Neural progenitor cell (in vitro differentiated cells): ENCODE data around the gene SERP2. TPM values are rescaled to one million over a fixed set of nuclear protein-coding genes. Genes with fewer than 3 reads are reported as not detected.

Experiments
- DNase-seq: peaks from one replicate; pipeline ENCODE4 v3.0.0-alpha.2; 2016; ENCODE audit warnings: low spot score
- H2AFZ ChIP-seq: fragments of 200-600 bp; sonication (generic); replicated peaks from 2 replicates; pipeline ENCODE4 v1.6.1; 2016; ENCODE audit warnings: antibody characterized with exemption
- H3F3A ChIP-seq: fragments of 200-600 bp; sonication (generic); 2 replicates; pipeline ENCODE4 v1.6.1; 2016; ENCODE audit warnings: antibody characterized with exemption, low read depth
- H3K27ac ChIP-seq: fragments of 200-600 bp; sonication (generic); 2 replicates; pipeline ENCODE4 v1.5.1; 2016; ENCODE audit warnings: mild to moderate bottlenecking
- H3K27me3 ChIP-seq: fragments of 200-600 bp; sonication (generic); 2 replicates; pipeline ENCODE4 v1.6.1; 2016; ENCODE audit warnings: mild to moderate bottlenecking, moderate library complexity
- H3K36me3 ChIP-seq: fragments of 200-600 bp; sonication (generic); 2 replicates; pipeline ENCODE4 v1.5.1; 2016
- H3K4me1 ChIP-seq: fragments of 200-600 bp; sonication (generic); 2 replicates; pipeline ENCODE4 v1.6.1; 2016; ENCODE audit warnings: mixed run types
- H3K4me2 ChIP-seq: fragments of 200-600 bp; sonication (generic); 2 replicates; pipeline ENCODE4 v1.6.1; 2016
- H3K4me3 ChIP-seq: fragments of 200-600 bp; sonication (generic); 2 replicates; pipeline ENCODE4 v1.5.1; 2016
- H3K79me2 ChIP-seq: fragments of 200-600 bp; sonication (generic); 2 replicates; pipeline ENCODE4 v1.6.1; 2016; ENCODE audit warnings: low read depth
- H3K9ac ChIP-seq: fragments of 200-600 bp; sonication (generic); 2 replicates; pipeline ENCODE4 v1.6.1; 2016
- H3K9me3 ChIP-seq: fragments of 200-600 bp; sonication (generic); 2 replicates; pipeline ENCODE4 v1.5.1; 2016; ENCODE audit warnings: low read depth
- H4K20me1 ChIP-seq: fragments of 200-600 bp; sonication (generic); 2 replicates; pipeline ENCODE4 v1.6.1; 2016; ENCODE audit warnings: low read depth
- H3K27ac Mint-ChIP-seq: 3 replicates; pipeline ENCODE4 v1.8.0; 2021; ENCODE audit warnings: mixed read lengths
- H3K27me3 Mint-ChIP-seq: 2 replicates; pipeline ENCODE4 v1.8.0; 2022; ENCODE audit warnings: low read depth, mild to moderate bottlenecking, inconsistent platforms, moderate library complexity, mixed read lengths; ENCODE audit not compliant: insufficient read depth
- H3K36me3 Mint-ChIP-seq: 3 replicates; pipeline ENCODE4 v1.8.0; 2021; ENCODE audit warnings: mixed read lengths
- H3K4me1 Mint-ChIP-seq: 3 replicates; pipeline ENCODE4 v1.8.0; 2021; ENCODE audit warnings: mixed read lengths
- H3K4me3 Mint-ChIP-seq: 3 replicates; pipeline ENCODE4 v1.8.0; 2021; ENCODE audit warnings: mild to moderate bottlenecking, moderate library complexity, mixed read lengths
- H3K9me3 Mint-ChIP-seq: 3 replicates; pipeline ENCODE4 v1.8.0; 2020; ENCODE audit warnings: mixed read lengths
- CTCF ChIP-seq: fragments of 200-600 bp; sonication (generic); IDR thresholded peaks from 2 replicates; pipeline ENCODE4 v1.5.1; 2017; ENCODE audit warnings: antibody characterized with exemption, mild to moderate bottlenecking
- EZH2 ChIP-seq: fragments of 200-600 bp; sonication (generic); IDR thresholded peaks from 2 replicates; pipeline ENCODE4 v1.6.1; 2017; ENCODE audit warnings: antibody characterized with exemption, mild to moderate bottlenecking, moderate library complexity
- EZH2phosphoT487 ChIP-seq: fragments of 200-600 bp; sonication (generic); IDR thresholded peaks from 2 replicates; pipeline ENCODE4 v1.6.1; 2017; ENCODE audit warnings: antibody characterized with exemption
- total RNA-seq: library from RNA; depleted of rRNA; stranded (reverse); fragments of >200 nt; gene quantifications from 2 replicates; pipeline ENCODE4 v1.2.3, GENCODE V29; 2015; ENCODE audit warnings: low replicate concordance

The SERP2 gene
- total RNA-seq, 1 donor from 2014 or later: 8.1 TPM

- no peak for DNase-seq
- Histone ChIP-seq H3K4me1 (peaks cover 43% of the 10 kb centered on the region), H3K9me3 (no peaks in the 10 kb centered on the region), H4K20me1 (no peaks in the 10 kb centered on the region), H3K9ac (no peak overlapping the region), H3K27ac (no peak overlapping the region), H3K79me2 (no peaks in the 10 kb centered on the region), H3K4me2 (no peak overlapping the region), H3K4me3 (no peak overlapping the region), H2AFZ (no peak overlapping the region), H3K36me3 (no peaks in the 10 kb centered on the region), H3F3A (peaks cover 28% of the 10 kb centered on the region), H3K27me3 (no peaks in the 10 kb centered on the region)
- H3K27ac Mint-ChIP-seq: peak overlapping the region; percentile 96
- H3K4me1 Mint-ChIP-seq: peaks cover 86% of the 10 kb centered on the region
- H3K27me3 Mint-ChIP-seq: peaks cover 10% of the 10 kb centered on the region
- H3K36me3 Mint-ChIP-seq: no peaks in the 10 kb centered on the region
- TF ChIP-seq EZH2phosphoT487 (no peak), CTCF (no peak)
- no peak overlapping the region for H3K4me3 Mint-ChIP-seq
- H3K9me3 Mint-ChIP-seq: no peaks in the 10 kb centered on the region
Observed at GRCh38 chr13:44398606-44399005, 25.0 kb downstream of the SERP2 start.

GRCh38 chr13:44399074-44399473, 25.4 kb downstream of the SERP2 start:
- no peaks in the 10 kb centered on the region for H3K36me3 ChIP-seq
- Mint-ChIP-seq H3K9me3 (no peaks in the 10 kb centered on the region), H3K4me1 (peaks cover 88% of the 10 kb centered on the region), H3K4me3 (no peak overlapping the region), H3K27ac (peak overlapping the region; percentile 43), H3K27me3 (peaks cover 10% of the 10 kb centered on the region), H3K36me3 (no peaks in the 10 kb centered on the region)
- peaks cover 47% of the 10 kb centered on the region for H3K4me1 ChIP-seq
- no peaks in the 10 kb centered on the region for H4K20me1 ChIP-seq
- H3K27me3 ChIP-seq: no peaks in the 10 kb centered on the region
- H3K9ac ChIP-seq: no peak overlapping the region
- no peak overlapping the region for H3K27ac ChIP-seq
- H3K79me2 ChIP-seq: no peaks in the 10 kb centered on the region
- no peak for DNase-seq
- no peaks in the 10 kb centered on the region for H3K9me3 ChIP-seq
- H3K4me3 ChIP-seq: no peak overlapping the region
- no peak overlapping the region for H3K4me2 ChIP-seq
- H2AFZ ChIP-seq: no peak overlapping the region
- peaks cover 31% of the 10 kb centered on the region for H3F3A ChIP-seq
- TF ChIP-seq EZH2 (no peak), EZH2phosphoT487 (no peak), CTCF (no peak)

- H2AFZ ChIP-seq: no peak overlapping the region
- no peak for DNase-seq
- no peak overlapping the region for H3K4me3 ChIP-seq
- peaks cover 64% of the 10 kb centered on the region for H3K4me1 ChIP-seq
- Mint-ChIP-seq H3K27ac (peak overlapping the region; percentile 17), H3K4me3 (no peak overlapping the region), H3K36me3 (no peaks in the 10 kb centered on the region), H3K27me3 (peaks cover 10% of the 10 kb centered on the region), H3K4me1 (peaks cover 89% of the 10 kb centered on the region), H3K9me3 (no peaks in the 10 kb centered on the region)
- peaks cover 42% of the 10 kb centered on the region for H3F3A ChIP-seq
- H3K36me3 ChIP-seq: no peaks in the 10 kb centered on the region
- no peaks in the 10 kb centered on the region for H3K27me3 ChIP-seq
- no peaks in the 10 kb centered on the region for H3K9me3 ChIP-seq
- H3K4me2 ChIP-seq: no peak overlapping the region
- no peak overlapping the region for H3K27ac ChIP-seq
- TF ChIP-seq EZH2phosphoT487 (no peak), CTCF (no peak), EZH2 (no peak)
- H4K20me1 ChIP-seq: no peaks in the 10 kb centered on the region
- H3K79me2 ChIP-seq: no peaks in the 10 kb centered on the region
- no peak overlapping the region for H3K9ac ChIP-seq
Observed at GRCh38 chr13:44400736-44401135, 27.1 kb downstream of the SERP2 start.

- H3K9ac ChIP-seq: no peak overlapping the region
- Mint-ChIP-seq H3K27ac (no peak overlapping the region), H3K4me1 (peaks cover 85% of the 10 kb centered on the region), H3K4me3 (no peak overlapping the region), H3K27me3 (peaks cover 10% of the 10 kb centered on the region), H3K36me3 (no peaks in the 10 kb centered on the region), H3K9me3 (no peaks in the 10 kb centered on the region)
- no peak overlapping the region for H3K4me2 ChIP-seq
- H3K27ac ChIP-seq: no peak overlapping the region
- no peak overlapping the region for H2AFZ ChIP-seq
- peaks cover 60% of the 10 kb centered on the region for H3K4me1 ChIP-seq
- DNase-seq: no peak
- TF ChIP-seq EZH2phosphoT487 (no peak), CTCF (no peak), EZH2 (no peak)
- H3F3A ChIP-seq: peaks cover 41% of the 10 kb centered on the region
- no peaks in the 10 kb centered on the region for H3K27me3 ChIP-seq
- no peaks in the 10 kb centered on the region for H4K20me1 ChIP-seq
- no peaks in the 10 kb centered on the region for H3K79me2 ChIP-seq
- no peaks in the 10 kb centered on the region for H3K9me3 ChIP-seq
- H3K36me3 ChIP-seq: no peaks in the 10 kb centered on the region
- H3K4me3 ChIP-seq: no peak overlapping the region
Observed at GRCh38 chr13:44401577-44401976, 28.0 kb downstream of the SERP2 start.
